ENCODE results near the gene FBRS. TPM values are rescaled to one million over a fixed set of nuclear protein-coding genes. Genes with fewer than 3 reads are reported as not detected.

The FBRS gene
- total and polyA plus RNA-seq, 2 of the 8 experiments (the other 6 are each of a cell fraction or from before 2014, with no cell fraction given): 2.4 to 13.9 TPM

- no peak for TF ChIP-seq GABPA (IDR thresholded peaks at IDR 0.05; ENCODE audit: borderline replicate concordance, insufficient read depth, low read length)
- TF ChIP-seq HDAC2 (IDR thresholded peaks at IDR 0.05; ENCODE audit: borderline replicate concordance in 1 of 2, low read depth in 2 of 2, low read length in 2 of 2): no peak
- TF ChIP-seq JUN (IDR thresholded peaks at IDR 0.05; ENCODE audit: low read depth, low read length): no peak
- no peak for TF ChIP-seq YY1 (IDR thresholded peaks at IDR 0.05; ENCODE audit: low read depth, low read length)
- TF ChIP-seq CHD2 (IDR thresholded peaks at IDR 0.05; ENCODE audit: low read length): peak; percentile 99; the same call in 1 of the 2 replicates
- TF ChIP-seq CREB1 (IDR thresholded peaks at IDR 0.05): peak; percentile 84
- peak; percentile 71 for TF ChIP-seq SIX5 (IDR thresholded peaks at IDR 0.05; ENCODE audit: low read depth, low read length)
These were observed 39.3 kb downstream of the FBRS start (continued) for GRCh38 chr16:30697264-30698138.
